Aorta (tissue), 5 donors: Measurements from ENCODE around the gene TROAP. TPM values are rescaled to one million over a fixed set of nuclear protein-coding genes. Genes with fewer than 3 reads are reported as not detected.

Experiments used
- ATAC-seq: fragments of 200-7000 bp; cut with Tn5 transposase; one replicate; pipeline ENCODE4 v1.9.1; 2022; ENCODE audit warnings: moderate library complexity; ENCODE audit not compliant: low FRiP score
- DNase-seq, 2 donors: peaks; one replicate each; pipeline ENCODE4 v3.0.0-alpha.2; 2020
- H3K27ac ChIP-seq, 2 donors: one replicate each; pipeline ENCODE4 v1.5.1; 2013; ENCODE audit warnings: low read length in 2 of 2, mild to moderate bottlenecking in 2 of 2, moderate library complexity in 2 of 2, control low read depth in 1 of 2, inconsistent platforms in 1 of 2, low read depth in 1 of 2
- H3K27me3 ChIP-seq, 2 donors: one replicate each; pipeline ENCODE4 v1.6.1; 2013; ENCODE audit warnings: control low read depth in 1 of 2, low read length in 1 of 2, mild to moderate bottlenecking in 1 of 2, moderate library complexity in 1 of 2; ENCODE audit not compliant: insufficient read depth in 2 of 2, control insufficient read depth in 1 of 2
- H3K36me3 ChIP-seq, 2 donors: one replicate each; pipeline ENCODE4 v1.6.1; 2013; ENCODE audit warnings: control low read depth in 1 of 2, low read length in 1 of 2, mild to moderate bottlenecking in 1 of 2; ENCODE audit not compliant: insufficient read depth in 2 of 2, control insufficient read depth in 1 of 2
- H3K4me1 ChIP-seq, 2 donors: one replicate each; pipeline ENCODE4 v1.6.1; 2013; ENCODE audit warnings: low read length in 2 of 2, control low read depth in 1 of 2, mild to moderate bottlenecking in 1 of 2, moderate library complexity in 1 of 2; ENCODE audit not compliant: insufficient read depth in 2 of 2, control insufficient read depth in 1 of 2
- H3K4me3 ChIP-seq, 2 donors: one replicate each; pipeline ENCODE4 v1.5.1; 2013; ENCODE audit warnings: low read length in 2 of 2, control low read depth in 1 of 2, mild to moderate bottlenecking in 1 of 2
- H3K9me3 ChIP-seq: one replicate; pipeline ENCODE4 v1.6.1; 2013; ENCODE audit warnings: mild to moderate bottlenecking, low read length; ENCODE audit not compliant: control insufficient read depth
- WGBS, 2 donors: extraction: QIAGEN DNeasy Blood & Tissue Kit; methylation state at CpG; one replicate each; pipeline ENCODE4 v1.1.7; 2013; 5-methylcytosine and 5-hydroxymethylcytosine counted together
- intact Hi-C, 2 donors: fragments of 100-400 bp; cut with DNase I; formaldehyde crosslinking; loops; one replicate each; pipeline versions ENCODE4 v1.14.2 to v1.15.0; 2022
- polyA plus RNA-seq, 2 donors: library from polyadenylated mRNA; stranded (reverse); fragments of 200-250 nt; gene quantifications; one replicate each; pipeline ENCODE4 v1.2.3, GENCODE V29; 2013
- total RNA-seq, 2 donors: library from RNA; stranded (reverse); fragmentation: NEBNext Ultra II Directional; extraction: Animal tissue kit (Norgen Biotek cat#: 25700); gene quantifications; one replicate each; pipeline ENCODE4 v1.2.1, GENCODE V29; 2021
- donor health status: healthy with polysubstance abuse.
- donor health status: Bipolar disorder and iron deficiency.
- donor health status: DM: no; HTN: no; CAD: no.
- donor health status: DM: no; HTN: no; CAD: no.
- donor health status: DM: yes; HTN: yes; CAD: no.

The TROAP gene
- total and polyA plus RNA-seq, 4 donors: 0.10 to 4.3 (median 1.4) TPM

DNA sequence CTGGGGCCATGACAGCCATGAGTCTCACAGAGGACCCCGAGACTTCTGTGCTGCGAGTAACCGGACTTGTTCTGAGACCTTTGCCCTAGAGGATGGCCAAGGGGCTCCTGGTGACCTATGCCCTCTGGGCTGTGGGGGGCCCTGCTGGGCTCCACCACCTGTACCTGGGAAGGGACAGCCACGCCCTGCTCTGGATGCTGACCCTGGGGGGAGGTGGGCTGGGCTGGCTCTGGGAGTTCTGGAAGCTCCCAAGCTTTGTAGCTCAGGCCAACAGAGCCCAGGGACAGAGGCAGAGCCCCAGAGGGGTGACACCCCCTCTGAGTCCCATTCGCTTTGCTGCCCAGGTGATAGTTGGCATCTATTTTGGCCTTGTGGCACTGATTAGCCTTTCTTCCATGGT is 25.7 kb downstream of the TROAP start:
- H3K9me3 ChIP-seq: no peaks in the 10 kb centered on the region
- 95 to 97% methylated on average over 5 of the region's 5 CpGs for WGBS, 2 donors
- H3K4me3 ChIP-seq: no peak overlapping the region
- no peak for ATAC-seq
- H3K36me3 ChIP-seq: no peaks in the 10 kb centered on the region
- H3K4me1 ChIP-seq: no peaks in the 10 kb centered on the region
- H3K27ac ChIP-seq: no peak overlapping the region
- H3K27me3 ChIP-seq: no peaks in the 10 kb centered on the region
- intact Hi-C loops: no loop called here
- DNase-seq: no peak

GRCh38 chr12:49349266-49349665 is 26.2 kb downstream of the TROAP start:
- intact Hi-C loops: no loop called here
- 94 to 95% methylated on average over 11 of the region's 11 CpGs for WGBS, 2 donors
- Histone ChIP-seq H3K9me3 (no peaks in the 10 kb centered on the region), H3K4me1 (no peaks in the 10 kb centered on the region), H3K36me3 (no peaks in the 10 kb centered on the region), H3K27me3 (no peaks in the 10 kb centered on the region), H3K27ac (no peak overlapping the region), H3K4me3 (no peak overlapping the region)
- no peak for DNase-seq
- ATAC-seq: no peak

DNA sequence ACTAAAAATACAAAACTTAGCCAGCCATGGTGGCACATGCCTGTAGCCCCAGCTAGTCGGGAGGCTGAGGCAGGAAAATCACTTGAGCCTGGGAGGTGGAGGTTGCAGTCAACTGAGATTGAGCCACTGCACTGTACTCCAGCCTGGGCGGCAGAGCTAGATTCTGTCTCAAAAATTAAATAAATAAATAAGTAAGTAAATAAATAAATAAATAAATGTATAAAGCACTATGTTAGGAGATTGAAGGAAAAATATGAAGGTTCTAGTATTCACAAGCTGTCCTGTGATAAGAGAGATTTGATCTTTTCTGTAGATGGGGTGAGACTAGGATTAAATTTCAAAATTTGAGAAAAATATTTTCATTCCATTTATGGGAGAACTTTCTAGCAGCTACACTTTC is 29.3 kb downstream of the TROAP start:
- WGBS, 2 donors: 62 to 85% methylated on average over 2 of the region's 2 CpGs
- DNase-seq (no peak), ATAC-seq (no peak)
- Histone ChIP-seq H3K27ac (no peak overlapping the region), H3K4me3 (no peak overlapping the region), H3K36me3 (no peaks in the 10 kb centered on the region), H3K9me3 (no peaks in the 10 kb centered on the region), H3K27me3 (no peaks in the 10 kb centered on the region), H3K4me1 (no peaks in the 10 kb centered on the region)
- intact Hi-C loops: no loop called here

- Histone ChIP-seq H3K36me3 (no peaks in the 10 kb centered on the region), H3K9me3 (no peaks in the 10 kb centered on the region), H3K4me3 (no peak overlapping the region), H3K4me1 (no peaks in the 10 kb centered on the region), H3K27me3 (no peaks in the 10 kb centered on the region), H3K27ac (no peak overlapping the region)
- ATAC-seq (no peak), DNase-seq (no peak)
- WGBS, 2 donors: 95% methylated on average over 10 of the region's 10 CpGs
- intact Hi-C loops: no loop called here
Measured at GRCh38 chr12:49355913-49356312, 32.9 kb downstream of the TROAP start.

GRCh38 chr12:49357103-49357678 is 34.1 kb downstream of the TROAP start:
- no peak for ATAC-seq
- intact Hi-C loops: no loop called here
- 1 to 2% methylated on average over 3 of the region's 3 CpGs for WGBS, 2 donors

GRCh38 chr12:49358483-49359141 is 35.6 kb downstream of the TROAP start:
- Histone ChIP-seq H3K36me3 (no peaks in the 10 kb centered on the region), H3K4me1 (no peaks in the 10 kb centered on the region), H3K27ac (no peak overlapping the region), H3K9me3 (no peaks in the 10 kb centered on the region), H3K27me3 (no peaks in the 10 kb centered on the region), H3K4me3 (no peak overlapping the region)
- DNase-seq: no peak
- intact Hi-C loops: loop anchor here (2.0 kb wide), 1 partner anchor 156 kb away; no protein-coding TSS in a partner anchor
- WGBS, 2 donors: 9 to 11% methylated on average over 7 of the region's 7 CpGs
- peak; percentile 83 for ATAC-seq

More at GRCh38 chr12:49357103-49357678, 34.1 kb downstream of the TROAP start:
- no peaks in the 10 kb centered on the region for H3K36me3 ChIP-seq
- no peaks in the 10 kb centered on the region for H3K9me3 ChIP-seq
- H3K27ac ChIP-seq: no peak overlapping the region
- no peaks in the 10 kb centered on the region for H3K4me1 ChIP-seq
- no peak overlapping the region for H3K4me3 ChIP-seq
- DNase-seq: no peak
- H3K27me3 ChIP-seq: no peaks in the 10 kb centered on the region

DNA sequence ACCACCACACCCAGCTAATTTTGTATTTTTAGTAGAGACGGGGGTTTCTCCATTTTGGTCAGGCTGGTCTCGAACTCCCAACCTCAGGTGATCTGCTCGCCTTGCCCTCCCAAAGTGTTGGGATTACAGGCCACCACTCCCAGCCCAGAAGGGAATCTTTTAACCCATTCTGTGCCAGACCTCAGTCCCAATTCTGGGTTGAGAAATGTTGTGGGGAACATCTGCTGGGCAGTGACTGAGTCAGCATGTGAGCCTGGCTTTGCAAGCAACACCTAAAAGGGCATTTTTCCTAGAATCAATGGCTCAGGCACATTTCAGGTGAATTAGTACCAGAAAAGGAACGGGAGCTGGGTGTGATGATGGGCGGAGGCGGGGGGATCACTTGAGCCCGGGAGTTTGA is 36.6 kb downstream of the TROAP start:
- no peaks in the 10 kb centered on the region for H3K27me3 ChIP-seq
- no peaks in the 10 kb centered on the region for H3K4me1 ChIP-seq
- no peak overlapping the region for H3K27ac ChIP-seq
- H3K36me3 ChIP-seq: no peaks in the 10 kb centered on the region
- no peak for ATAC-seq
- no peak overlapping the region for H3K4me3 ChIP-seq
- DNase-seq: no peak
- no peaks in the 10 kb centered on the region for H3K9me3 ChIP-seq
- intact Hi-C loops: loop anchor here (2.0 kb wide), 1 partner anchor 155 kb away; no protein-coding TSS in a partner anchor
- WGBS, 2 donors: 75 to 76% methylated on average over 7 of the region's 7 CpGs

GRCh38 chr12:49362077-49362476 is 39.0 kb downstream of the TROAP start:
- intact Hi-C loops: no loop called here
- no peak overlapping the region for H3K27ac ChIP-seq

GRCh38 chr12:49364989-49365388 is 41.9 kb downstream of the TROAP start:
- intact Hi-C loops: no loop called here
- no peaks in the 10 kb centered on the region for H3K9me3 ChIP-seq
- H3K27me3 ChIP-seq: no peaks in the 10 kb centered on the region
- H3K36me3 ChIP-seq: no peaks in the 10 kb centered on the region
- no peak overlapping the region for H3K4me3 ChIP-seq
- WGBS, 2 donors: 95% methylated on average over 1 of the region's 1 CpG
- DNase-seq (no peak), ATAC-seq (no peak)
- no peak overlapping the region for H3K27ac ChIP-seq
- no peaks in the 10 kb centered on the region for H3K4me1 ChIP-seq

More at GRCh38 chr12:49362077-49362476, 39.0 kb downstream of the TROAP start:
- no peaks in the 10 kb centered on the region for H3K36me3 ChIP-seq
- no peak for ATAC-seq
- no peak overlapping the region for H3K4me3 ChIP-seq
- 97% methylated on average over 1 of the region's 1 CpG for WGBS, 2 donors
- DNase-seq: no peak
- no peaks in the 10 kb centered on the region for H3K4me1 ChIP-seq
- H3K9me3 ChIP-seq: no peaks in the 10 kb centered on the region
- no peaks in the 10 kb centered on the region for H3K27me3 ChIP-seq
